Measurements from ENCODE around the gene CASP12.

The CASP12 gene

GRCh38 chr11:104891135-104891534, 7.1 kb downstream of the CASP12 start:
- no peak for DNase-seq (ENCODE audit: low spot score)

- no peak for DNase-seq (ENCODE audit: low spot score)
Measured at GRCh38 chr11:104883342-104883741, 14.9 kb downstream of the CASP12 start.

GRCh38 chr11:104881117-104881794, 17.0 kb downstream of the CASP12 start:
- no peak for DNase-seq (ENCODE audit: low spot score)

- DNase-seq (ENCODE audit: low spot score): no peak
Measured at GRCh38 chr11:104879514-104880190, 18.6 kb downstream of the CASP12 start.

GRCh38 chr11:104876861-104877431, 21.3 kb downstream of the CASP12 start:
- no peak for DNase-seq (ENCODE audit: low spot score)

GRCh38 chr11:104876324-104876723, 21.9 kb downstream of the CASP12 start:
- DNase-seq (ENCODE audit: low spot score): no peak

- peak; percentile 53 for DNase-seq (ENCODE audit: low spot score)
Measured at GRCh38 chr11:104873252-104873651, 25.0 kb downstream of the CASP12 start.

- DNase-seq (ENCODE audit: low spot score): no peak
Measured at GRCh38 chr11:104872393-104872792, 25.9 kb downstream of the CASP12 start.

GRCh38 chr11:104870910-104871309, 27.4 kb downstream of the CASP12 start:
- DNase-seq (ENCODE audit: low spot score): no peak

GRCh38 chr11:104866815-104867214, 31.4 kb downstream of the CASP12 start:
- no peak for DNase-seq (ENCODE audit: low spot score)

GRCh38 chr11:104858882-104859775, 39.1 kb downstream of the CASP12 start:
- peak; percentile 11 for DNase-seq (ENCODE audit: low spot score)

GRCh38 chr11:104856607-104857006, 41.7 kb downstream of the CASP12 start:
- no peak for DNase-seq (ENCODE audit: low spot score)

- DNase-seq (ENCODE audit: low spot score): no peak
Measured at GRCh38 chr11:104855965-104856364, 42.3 kb downstream of the CASP12 start.

GRCh38 chr11:104853276-104853675, 45.0 kb downstream of the CASP12 start:
- DNase-seq (ENCODE audit: low spot score): no peak

GRCh38 chr11:104852811-104853210, 45.4 kb downstream of the CASP12 start:
- no peak for DNase-seq (ENCODE audit: low spot score)

GRCh38 chr11:104846216-104846615, 52.0 kb downstream of the CASP12 start:
- DNase-seq (ENCODE audit: low spot score): no peak

- DNase-seq (ENCODE audit: low spot score): no peak
Measured at GRCh38 chr11:104844451-104844850, 53.8 kb downstream of the CASP12 start.

- no peak for DNase-seq (ENCODE audit: low spot score)
Measured at GRCh38 chr11:104843150-104843836, 55.0 kb downstream of the CASP12 start.

GRCh38 chr11:104841973-104842525, 56.2 kb downstream of the CASP12 start:
- no peak for DNase-seq (ENCODE audit: low spot score)

- no peak for DNase-seq (ENCODE audit: low spot score)
Measured at GRCh38 chr11:104841185-104841584, 57.1 kb downstream of the CASP12 start.

- DNase-seq (ENCODE audit: low spot score): no peak
Measured at GRCh38 chr11:104837969-104838639, 60.2 kb downstream of the CASP12 start.
